Heart right ventricle (tissue), 16 donors: ENCODE results near the gene JUND. TPM values are rescaled to one million over a fixed set of nuclear protein-coding genes. Genes with fewer than 3 reads are reported as not detected.
A peak's percentile ranks its signal among the peaks of the same experiment; 100 is the strongest.
"Not testable (repeated sequence)": the region's sequence is repeated elsewhere in the genome, so short reads cannot be mapped to it uniquely, and the experiment has no call there.

Source experiments
- ATAC-seq, 8 donors: fragments of 200-7000 bp; cut with Tn5 transposase; one replicate each; pipeline ENCODE4 v1.9.1; 2020; ENCODE audit warnings: mild to moderate bottlenecking in 8 of 8, moderate library complexity in 8 of 8, moderate number of reproducible peaks in 1 of 8
- DNase-seq, 2 donors: peaks; one replicate each; pipeline ENCODE4 v3.0.0-alpha.2; 2020
- H3K27ac ChIP-seq, 10 donors: fragments of 200-600 bp; sonication (generic) in 2 of 10; one replicate each; pipeline versions ENCODE4 v1.5.0 to v1.8.0; 2020 to 2022; ENCODE audit warnings: mild to moderate bottlenecking in 3 of 10
- H3K27me3 ChIP-seq, 7 donors: fragments of 200-600 bp; one replicate each; pipeline ENCODE4 v1.8.0; 2021 to 2022; ENCODE audit warnings: mild to moderate bottlenecking in 2 of 7
- H3K36me3 ChIP-seq, 9 donors: fragments of 200-600 bp; sonication (generic) in 1 of 9; one replicate each; pipeline versions ENCODE4 v1.5.0 to v1.8.0; 2020 to 2022; ENCODE audit warnings: mild to moderate bottlenecking in 2 of 9
- H3K4me1 ChIP-seq, 9 donors: fragments of 200-600 bp; sonication (generic) in 1 of 9; one replicate each; pipeline versions ENCODE4 v1.5.0 to v1.8.0; 2020 to 2022; ENCODE audit warnings: mild to moderate bottlenecking in 4 of 9
- H3K4me3 ChIP-seq, 10 donors: fragments of 200-600 bp; sonication (generic) in 2 of 10; one replicate each; pipeline versions ENCODE4 v1.5.0 to v1.8.0; 2020 to 2022; ENCODE audit warnings: mild to moderate bottlenecking in 7 of 10, moderate library complexity in 2 of 10
- H3K9me3 ChIP-seq, 11 donors: fragments of 200-600 bp in 10 of 11; sonication (generic) in 2 of 11; one replicate each; pipeline versions ENCODE4 v1.5.0 to v1.8.0; 2013 to 2022; ENCODE audit warnings: mild to moderate bottlenecking in 2 of 11, control low read depth in 1 of 11, moderate library complexity in 1 of 11
- CTCF ChIP-seq, 9 donors: fragments of 200-600 bp; sonication (generic) in 2 of 9; IDR thresholded peaks; one replicate each; pipeline versions ENCODE4 v1.5.0 to v1.8.0; 2021 to 2022; ENCODE audit warnings: antibody characterized with exemption in 9 of 9, mild to moderate bottlenecking in 5 of 9, moderate library complexity in 1 of 9
- whole genome bisulfite sequencing, 2 donors: extraction: QIAGEN DNeasy Blood & Tissue Kit; methylation state at CpG; one replicate each; pipeline ENCODE4 v1.1.7; 2013; ENCODE audit warnings: inconsistent platforms in 1 of 2; 5-methylcytosine and 5-hydroxymethylcytosine counted together
- intact Hi-C, 10 donors: fragments of 100-400 bp; cut with DNase I; formaldehyde crosslinking; loops; one replicate each; pipeline versions ENCODE4 v1.11.1 to v1.14.2; 2022
- polyA plus RNA-seq, 2 donors: library from polyadenylated mRNA; stranded (reverse); fragments of 200-250 nt; gene quantifications; one replicate each; pipeline ENCODE4 v1.2.3, GENCODE V29; 2013
- total RNA-seq, 10 donors: library from RNA; stranded (reverse); fragmentation: NEBNext Ultra II Directional in 3 of 10; extraction: Animal tissue kit (Norgen Biotek cat#: 25700) in 3 of 10; gene quantifications; one replicate each; pipeline versions ENCODE4 v1.2.1 to v1.2.4, GENCODE V29; 2021 to 2023
- donor health status: Arrhythmogenic right ventricular cardiomyopathy.
- donor health status: ischemic (EF 13 %, LVEDD 7.1; RV severe dilation, severe dysfunction).
- donor health status: healthy with polysubstance abuse.
- donor health status: DM: no; HTN: yes; CAD: no.
- donor health status: DM: no; HTN: no; CAD: no.
- donor health status: ischemic (EF 25% LVEDD 6.9; RV normal size, moderate dysfunction).
- donor health status: ischemic (EF 25% LVEDD 5.7; RV mildly dilated, moderate dysfunction).
- donor health status: healthy.
- donor health status: DM: yes; HTN: yes; CAD: no.
- donor health status: Ischemic cardiomyopathy.
- donor health status: ischemic (EF 35%, LVEDD 5.7; RV mildly dilated, moderate dysfunction).
- donor health status: nonischemic (EF 11% LVEDD 7.7; RV severe dilation, severe dysfunction).
- donor health status: DM: yes; HTN: yes; CAD: no.
- donor health status: PGD.
- donor health status: ischemic (EF 29% LVEDD 5.4; RV normal size, mild dysfunction).
- donor health status: nonischemic (EF 23%, LVEDD 6.1; RV moderate dilation, normal function).

JUND gene
- total and polyA plus RNA-seq, 12 donors, result 93.7 to 278 (median 133) TPM

- DNase-seq, result peak; percentile 80 to 96
- intact Hi-C loops, result loop anchor here in 9 of 10 donors (1.0 to 10.0 kb wide), 7 partner anchors 49 to 214 kb away; partner anchors contain the start of genes RAB3A (in 2 of the 9) and MPV17L2 (in 1 of the 9)
- Histone ChIP-seq H3K9me3 (no peaks in the 10 kb centered on the region), H3K4me3 (peak overlapping the region in 9 of 10 donors; percentile 11 to 47 (median 35)), H3K27ac (peak overlapping the region in 9 of 10 donors; percentile 24 to 89 (median 75)), H3K27me3 (no peaks in the 10 kb centered on the region), H3K36me3 (no peaks in the 10 kb centered on the region), H3K4me1 (peaks cover 4 to 24% (median 22%) of the 10 kb centered on the region in 9 donors)
- WGBS, 2 donors, result 2% methylated on average over 9 of the region's 9 CpGs
- TF ChIP-seq CTCF (IDR thresholded peaks at IDR 0.05), result peak; percentile 90 to 96 (median 92)
- ATAC-seq, result peak; percentile 89 to 99 (median 96)
Observed at GRCh38 chr19:18328340-18329034, 47.1 kb upstream of the JUND start.

DNA sequence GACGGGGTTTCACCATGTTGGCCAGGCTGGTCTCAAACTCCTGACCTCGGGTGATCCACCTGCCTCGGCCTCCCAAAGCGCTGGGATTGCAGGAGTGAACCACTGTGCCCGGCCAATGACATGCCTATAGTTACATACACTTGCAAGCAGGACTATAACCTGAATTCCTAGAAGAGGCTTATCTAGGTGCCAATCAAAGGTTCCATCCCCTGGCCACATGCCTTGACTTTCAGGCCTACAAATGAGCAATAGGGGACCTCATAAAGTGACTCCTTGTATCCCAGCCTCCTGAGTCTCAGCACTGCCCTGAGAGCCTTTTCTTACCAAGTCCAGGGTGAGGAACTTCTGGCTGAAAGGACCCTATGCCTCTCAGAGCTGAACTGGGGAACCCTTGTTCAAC, 45.4 kb upstream of the JUND start:
- H3K4me1 ChIP-seq, result peaks cover 4 to 38% (median 33%) of the 10 kb centered on the region in 9 donors
- H3K36me3 ChIP-seq, result no peaks in the 10 kb centered on the region
- no peak for ATAC-seq
- no peaks in the 10 kb centered on the region for H3K27me3 ChIP-seq
- no peak overlapping the region for H3K27ac ChIP-seq
- WGBS, 2 donors, result 90 to 94% methylated on average over 5 of the region's 5 CpGs
- intact Hi-C loops, result loop anchor here in 7 of 10 donors (5.0 to 10.0 kb wide), 6 partner anchors 49 to 212 kb away; partner anchors contain the start of genes RAB3A (in 2 of the 7) and MPV17L2 (in 1 of the 7)
- TF ChIP-seq CTCF (IDR thresholded peaks at IDR 0.05), result no peak
- H3K4me3 ChIP-seq, result no peak overlapping the region
- DNase-seq, result no peak
- no peaks in the 10 kb centered on the region for H3K9me3 ChIP-seq

DNA sequence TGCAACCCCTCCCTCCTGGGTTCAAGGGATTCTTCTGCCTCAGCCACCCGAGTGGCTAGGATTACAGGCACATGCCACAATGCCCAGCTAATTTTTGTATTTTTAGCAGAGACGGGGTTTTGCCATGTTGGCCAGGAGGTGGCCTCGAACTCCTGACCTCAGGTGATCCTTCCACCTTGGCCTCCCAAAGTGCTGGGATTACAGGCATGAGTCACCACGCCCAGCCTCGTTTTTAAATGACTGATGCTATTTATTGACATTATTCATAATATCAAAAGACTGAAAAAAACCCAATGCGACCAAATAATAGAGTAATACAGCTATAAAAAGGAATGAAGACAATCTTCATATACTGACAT, 42.9 kb upstream of the JUND start:
- H3K36me3 ChIP-seq, H3K9me3 ChIP-seq, H3K27me3 ChIP-seq, DNase-seq, H3K4me3 ChIP-seq, ATAC-seq: not testable (repeated sequence)
- 31 to 44% methylated on average over 6 of the region's 6 CpGs for WGBS, 2 donors
- Histone ChIP-seq H3K27ac (peak overlapping the region in 8 of 10 donors; percentile 80 to 98 (median 94)), H3K4me1 (peaks cover 4 to 60% (median 53%) of the 10 kb centered on the region in 9 donors)
- intact Hi-C loops, result loop anchor here in 5 of 10 donors (5.0 to 10.0 kb wide), 5 partner anchors 47 to 210 kb away; partner anchors contain the start of genes MPV17L2 (in 1 of the 5) and RAB3A (in 1 of the 5)

- Histone ChIP-seq H3K27ac (peak within 1 kb of the TSS; percentile 63 to 98 (median 92)), H3K36me3 (no peaks in the 10 kb centered on the region), H3K27me3 (no peaks in the 10 kb centered on the region), H3K4me1 (peaks cover 0 to 62% (median 57%) of the 10 kb centered on the region in 9 donors), H3K4me3 (peak within 1 kb of the TSS; percentile 58 to 92 (median 78)), H3K9me3 (no peaks in the 10 kb centered on the region)
- TF ChIP-seq CTCF (IDR thresholded peaks at IDR 0.05), result peak in 4 of 9 donors; percentile 12 to 42 (median 28)
- WGBS, 2 donors, result 0% methylated on average over 75 of the region's 75 CpGs
- intact Hi-C loops, result loop anchor here in 9 of 10 donors (1.0 to 10.0 kb wide), 10 partner anchors 18 to 208 kb away; partner anchors contain the start of genes JUND (in 1 of the 9), MPV17L2 (in 1 of the 9) and RAB3A (in 1 of the 9)
- ATAC-seq (peak; percentile 96 to 98 (median 97)), DNase-seq (peak; percentile 98)
Observed at GRCh38 chr19:18322759-18323460, 41.5 kb upstream of the JUND start, which contains the start of gene LSM4. TSS of gene LSM4 (minus strand) at chr19:18323076. CDS start at chr19:18323020, 56 bp downstream.
